Activated T-helper 1 cell treated with anti-CD3 and anti-CD28 coated beads, Interleukin-2, amount 50 U/mL, for 16 hours (primary cell): ENCODE results near the gene LTB4R2.
A peak's percentile ranks its signal among the peaks of the same experiment; 100 is the strongest.
"Not testable (repeated sequence)": the region's sequence is repeated elsewhere in the genome, so short reads cannot be mapped to it uniquely, and the experiment has no call there.

Experiments
- DNase-seq, 2 donors: peaks; one replicate each; pipeline ENCODE4 v3.0.0-alpha.2; 2020; ENCODE audit warnings: low read depth in 1 of 2, low spot score in 1 of 2

The LTB4R2 gene

GRCh38 chr14:24317141-24317928, 7.4 kb downstream of the LTB4R2 start:
- DNase-seq = no peak

DNA sequence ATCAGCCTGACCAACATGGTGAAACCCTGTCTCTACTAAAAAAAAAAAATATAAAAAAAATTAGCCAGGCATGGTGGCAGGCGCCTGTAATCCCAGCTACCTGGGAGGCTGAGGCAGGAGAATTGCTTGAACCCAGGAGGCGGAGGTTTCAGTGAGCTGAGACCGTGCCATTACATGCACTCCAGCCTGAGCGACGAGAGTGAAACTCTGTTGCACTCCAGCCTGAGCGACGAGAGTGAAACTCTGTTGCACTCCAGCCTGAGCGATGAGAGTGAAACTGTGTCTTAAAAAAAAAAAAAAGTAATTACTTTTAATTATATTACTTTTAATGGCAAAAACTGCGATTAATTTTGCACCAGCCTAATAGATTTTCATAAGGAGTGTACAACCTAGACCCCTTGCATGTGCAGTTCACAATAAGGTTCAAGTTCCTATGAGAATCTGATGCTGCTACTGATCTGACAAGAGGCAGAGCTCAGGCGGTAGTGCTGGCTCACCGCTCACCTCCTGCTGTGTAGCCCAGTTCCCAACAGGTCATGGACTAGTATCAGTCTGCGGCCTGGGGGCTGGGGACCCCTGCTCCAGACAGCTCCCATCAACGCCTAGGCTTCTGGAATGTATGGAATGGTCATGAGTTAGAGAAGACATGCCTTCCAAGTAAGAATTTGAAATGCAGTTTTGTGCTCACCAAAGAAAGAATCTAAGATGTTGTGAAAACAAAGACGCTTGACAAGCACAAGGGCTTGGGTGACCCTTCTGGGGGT, 11.5 kb downstream of the LTB4R2 start:
- no peak for DNase-seq

DNA sequence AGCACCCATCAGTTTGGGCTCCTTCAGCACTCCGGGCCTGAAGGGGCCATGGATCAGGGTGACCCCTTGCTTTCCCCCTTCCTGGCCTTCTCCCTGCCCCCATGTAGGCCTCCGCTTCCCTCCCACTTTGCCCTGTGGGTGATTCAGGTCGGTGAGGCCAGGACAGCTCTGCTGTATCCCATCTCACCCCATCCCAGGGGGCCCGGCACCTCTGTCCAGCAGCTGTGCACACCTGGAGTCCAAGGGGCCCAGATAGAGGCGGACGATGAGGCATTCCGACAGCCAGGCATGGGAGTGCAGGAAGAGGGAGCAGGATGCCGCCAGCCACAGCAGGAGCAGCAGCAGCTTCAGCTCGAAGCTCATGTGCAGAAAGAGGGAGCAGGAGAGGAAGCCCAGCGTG, 12.7 kb downstream of the LTB4R2 start:
- no peak for DNase-seq

DNA sequence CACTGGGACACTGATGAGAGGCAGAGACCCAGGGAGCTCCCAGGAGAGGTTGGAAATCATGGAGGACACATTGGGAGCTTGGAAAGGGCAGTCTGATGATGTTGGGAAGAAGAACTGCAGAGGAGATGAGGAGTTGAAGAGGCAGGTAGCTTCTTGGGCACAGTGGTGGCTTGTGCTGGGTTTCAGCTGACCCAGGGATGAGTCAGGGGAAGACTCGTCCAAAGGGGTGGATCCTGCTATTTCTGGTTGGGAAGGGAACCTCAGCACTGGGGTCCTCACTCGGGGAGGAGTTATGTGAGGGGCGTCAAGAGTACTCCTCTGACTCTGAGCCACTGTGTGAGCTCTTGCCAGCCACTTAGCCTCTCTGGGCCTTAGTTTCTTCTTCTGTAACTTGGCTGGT, 13.4 kb downstream of the LTB4R2 start:
- DNase-seq = no peak

GRCh38 chr14:24324024-24324423, 14.1 kb downstream of the LTB4R2 start:
- no peak for DNase-seq

- DNase-seq = no peak
Measured at GRCh38 chr14:24325041-24325530, 15.1 kb downstream of the LTB4R2 start.

GRCh38 chr14:24325963-24326362, 16.0 kb downstream of the LTB4R2 start:
- DNase-seq = no peak

GRCh38 chr14:24327303-24327702, 17.4 kb downstream of the LTB4R2 start:
- DNase-seq = no peak

- DNase-seq = not testable (repeated sequence)
Measured at GRCh38 chr14:24327914-24328313, 18.0 kb downstream of the LTB4R2 start.

- DNase-seq = no peak
Measured at GRCh38 chr14:24329073-24329663, 19.2 kb downstream of the LTB4R2 start.

GRCh38 chr14:24329736-24330135, 19.8 kb downstream of the LTB4R2 start:
- DNase-seq = peak in 1 of 2 donors; percentile 23

DNA sequence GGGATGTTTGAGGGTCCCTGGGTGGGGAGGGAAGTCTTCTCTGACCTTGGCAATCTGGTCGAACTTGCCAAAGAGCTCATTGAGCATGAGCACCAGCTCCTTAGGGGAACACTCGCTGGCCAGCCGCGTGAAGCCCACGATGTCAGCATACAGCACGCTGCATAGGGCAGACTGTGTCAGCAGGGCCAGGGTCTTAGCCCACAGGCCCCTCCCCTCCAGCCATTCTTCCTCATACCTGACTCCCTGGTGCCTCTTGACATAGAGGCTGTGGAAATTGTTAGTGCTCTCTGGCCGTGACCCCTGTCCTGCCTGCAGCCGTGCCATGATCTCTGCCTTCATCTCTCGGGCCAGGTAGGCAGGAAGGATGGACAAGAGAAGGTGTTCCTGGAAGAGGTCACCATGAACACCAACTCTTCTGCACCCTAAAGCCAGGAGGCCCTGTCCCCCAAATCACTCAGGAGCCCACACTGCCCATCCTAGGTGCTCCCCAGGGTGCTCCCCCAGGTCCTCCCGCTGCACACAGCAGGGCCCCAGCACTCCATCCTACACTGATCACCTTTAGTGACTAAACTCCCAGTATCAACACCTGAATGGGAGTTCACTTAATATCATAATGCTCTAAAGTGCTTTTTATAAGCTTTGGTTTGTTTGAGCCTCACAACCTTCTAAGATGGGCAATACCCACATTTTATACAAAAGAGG, 21.2 kb downstream of the LTB4R2 start:
- DNase-seq = no peak

DNA sequence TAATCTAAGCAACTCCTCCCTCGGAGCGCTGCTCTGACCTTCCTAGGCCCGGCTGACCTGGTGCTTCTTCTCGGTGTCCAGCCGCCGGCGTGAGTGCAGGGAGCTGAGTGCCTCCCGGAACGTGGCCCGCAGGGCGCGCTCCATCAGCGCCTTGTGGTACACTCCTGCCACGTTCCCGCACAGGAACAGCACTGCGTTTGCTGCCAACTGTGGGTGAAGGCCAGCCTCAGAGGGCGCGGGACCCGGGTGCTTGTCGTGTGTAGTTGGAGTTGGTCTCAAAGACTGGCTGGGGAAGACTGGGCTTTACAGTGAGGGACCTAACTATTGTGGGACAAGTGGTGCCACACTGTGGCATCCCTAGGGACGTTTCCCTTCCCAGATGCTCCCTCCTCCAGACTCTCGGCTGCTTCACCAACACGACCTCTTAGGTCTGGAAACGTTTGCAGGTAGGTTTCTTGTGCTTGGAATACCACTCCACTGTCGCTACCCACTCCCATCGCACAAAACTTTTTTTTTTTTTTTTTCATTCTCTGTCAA, 21.9 kb downstream of the LTB4R2 start:
- DNase-seq = no peak

DNA sequence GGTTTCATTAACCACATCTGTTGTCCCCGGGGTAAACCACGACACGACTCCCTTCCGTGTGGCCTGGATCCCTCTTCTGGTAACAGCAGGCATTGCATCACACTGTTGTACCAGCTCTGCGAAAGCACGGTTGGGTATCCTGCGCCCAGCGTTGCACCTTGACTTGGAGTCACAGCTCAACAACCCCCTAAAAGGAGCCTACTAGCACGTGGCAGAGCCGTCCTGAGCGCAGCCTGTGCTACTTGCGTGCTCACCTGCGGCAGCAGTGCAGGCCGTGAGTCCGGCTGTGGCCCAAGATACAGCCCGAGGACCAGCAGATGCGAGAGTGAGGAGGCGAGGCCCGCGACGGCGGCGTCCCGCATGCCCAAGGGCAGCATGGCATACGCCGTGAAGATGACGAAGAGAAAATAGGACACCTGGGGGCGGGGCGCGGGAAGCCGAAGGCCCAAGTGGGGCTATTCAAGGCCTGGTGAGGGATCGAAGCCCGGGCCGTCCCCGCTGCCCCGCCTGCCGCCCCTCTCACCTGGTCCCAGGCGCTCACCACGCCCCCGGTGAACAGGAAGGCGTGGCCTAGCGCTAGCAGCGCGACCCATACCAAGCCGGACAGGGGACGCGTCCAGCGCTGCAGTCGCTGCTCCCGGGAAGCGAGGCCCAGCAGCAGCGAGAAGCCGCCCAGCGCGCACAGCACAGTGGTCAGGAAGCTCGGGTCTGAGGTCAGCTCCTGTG, 22.5 kb downstream of the LTB4R2 start:
- DNase-seq = peak; percentile 64 to 71

- DNase-seq = no peak
Measured at GRCh38 chr14:24334431-24335291, 24.7 kb downstream of the LTB4R2 start, which contains the start of gene ADCY4. TSS of gene ADCY4 (minus strand) at chr14:24335071. CDS start at chr14:24334652, 419 bp downstream.

DNA sequence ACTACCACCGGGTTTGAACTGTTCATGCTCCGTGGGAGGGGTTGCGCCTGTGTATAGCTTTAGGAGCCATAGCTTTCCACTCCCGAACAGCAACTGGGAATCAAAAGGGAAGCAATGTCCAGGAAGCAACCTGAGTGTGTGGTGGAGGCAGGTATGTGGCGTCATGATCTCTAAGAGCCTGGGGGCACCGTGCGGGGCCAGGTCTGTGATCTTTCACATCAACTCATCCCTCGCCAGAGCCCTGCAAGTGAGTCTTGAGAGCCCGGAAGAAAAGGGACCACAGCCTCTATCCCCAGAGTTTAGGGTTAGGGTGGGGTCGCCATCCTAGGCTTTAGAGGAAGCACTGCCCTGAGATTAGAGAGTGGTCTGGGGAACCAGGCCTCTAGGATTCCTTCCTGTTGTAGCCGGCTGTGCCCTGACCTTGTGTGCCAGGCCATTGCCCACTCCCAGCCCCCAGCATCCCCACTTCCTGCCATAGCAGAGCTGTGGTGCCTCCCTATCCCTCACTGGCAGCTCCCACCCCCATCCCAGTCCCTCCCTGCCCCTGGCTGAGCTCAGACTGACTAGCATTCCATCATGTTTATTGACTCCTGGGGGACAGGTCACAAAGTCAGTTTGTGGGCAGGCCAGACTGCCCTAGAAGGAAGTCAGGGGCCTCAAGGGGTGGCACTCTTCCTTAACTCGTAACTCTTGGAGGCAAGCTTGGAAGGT, 25.7 kb downstream of the LTB4R2 start:
- DNase-seq = no peak

- no peak for DNase-seq
Measured at GRCh38 chr14:24337144-24337823, 27.3 kb downstream of the LTB4R2 start.

DNA sequence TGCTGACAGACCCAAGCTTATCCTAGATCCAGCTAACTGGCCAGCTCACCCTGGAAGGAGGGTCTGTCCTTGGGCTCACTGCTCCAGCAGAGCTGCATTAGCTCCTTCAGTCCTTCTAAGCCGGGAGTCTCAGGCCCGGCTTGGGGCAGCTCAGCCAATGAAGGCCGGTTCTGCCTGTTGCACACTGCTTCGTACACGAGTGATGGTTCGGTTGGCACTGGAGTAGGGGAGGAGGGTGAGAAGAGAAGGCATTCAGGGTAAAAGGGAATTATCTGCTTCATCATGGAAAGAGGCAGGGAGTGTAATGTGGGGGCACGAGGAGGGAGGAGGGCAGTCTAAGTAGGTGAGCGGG, 27.9 kb downstream of the LTB4R2 start:
- DNase-seq = no peak
